HEK293 (cell line): ENCODE data around the gene SERPINE3.

Experiments
- BCL11A ChIP-seq: fragments of 450-650 bp; formaldehyde crosslinking; IDR thresholded peaks from 2 replicates; pipeline ENCODE4 v1.5.1; 2016; ENCODE audit warnings: low read depth, missing biosample characterization, missing genetic modification characterization
- CTCF ChIP-seq: fragments of 450-650 bp; formaldehyde crosslinking; IDR thresholded peaks from 2 replicates; pipeline ENCODE4 v1.5.1; 2016; ENCODE audit warnings: missing biosample characterization, missing genetic modification characterization
- RBAK ChIP-seq: fragments of 450-650 bp; formaldehyde crosslinking; IDR thresholded peaks from 2 replicates; pipeline ENCODE4 v1.5.1; 2016; ENCODE audit warnings: missing biosample characterization, missing genetic modification characterization
- TCF7L2 ChIP-seq: IDR thresholded peaks from 2 replicates; pipeline ENCODE4 v1.6.1; 2011; ENCODE audit warnings: low read depth, mild to moderate bottlenecking, inconsistent platforms, low read length, moderate library complexity, borderline replicate concordance
- ZNF155 ChIP-seq: fragments of 450-650 bp; formaldehyde crosslinking; IDR thresholded peaks from 2 replicates; pipeline ENCODE4 v1.5.1; 2016; ENCODE audit warnings: missing biosample characterization, missing genetic modification characterization
- ZNF530 ChIP-seq: fragments of 450-650 bp; formaldehyde crosslinking; IDR thresholded peaks from 2 replicates; pipeline ENCODE4 v1.5.1; 2016; ENCODE audit warnings: low read depth, missing biosample characterization, missing genetic modification characterization
- ZSCAN18 ChIP-seq: fragments of 450-650 bp; formaldehyde crosslinking; IDR thresholded peaks from 2 replicates; pipeline ENCODE4 v1.5.1; 2016; ENCODE audit warnings: missing biosample characterization, missing genetic modification characterization

- TF ChIP-seq RBAK (tag by site-specific recombination): no peak
- TF ChIP-seq ZNF155 (tag by site-specific recombination): no peak
- TF ChIP-seq CTCF (tag by site-specific recombination): no peak
- no peak for TF ChIP-seq ZNF530 (tag by site-specific recombination)
- no peak for TF ChIP-seq TCF7L2
- TF ChIP-seq BCL11A (tag by site-specific recombination): no peak
- no peak for TF ChIP-seq ZSCAN18
These were observed 28.3 kb upstream of the SERPINE3 start for GRCh38 chr13:51311231-51311630.
